Activated naive CD4-positive, alpha-beta T cell treated with anti-CD3 and anti-CD28 coated beads, Interleukin-2, amount 50 U/mL, for 72 hours (primary cell): ENCODE data around the gene FHIT. TPM values are rescaled to one million over a fixed set of nuclear protein-coding genes. Genes with fewer than 3 reads are reported as not detected.
A peak's percentile ranks its signal among the peaks of the same experiment; 100 is the strongest.

Source experiments
- ATAC-seq, 2 donors: fragments of 150-1000 bp; cut with Tn5 transposase; 2 replicates each; pipeline ENCODE4 v1.10.0; 2021; ENCODE audit warnings: mild to moderate bottlenecking in 2 of 2, moderate library complexity in 2 of 2
- DNase-seq, 2 donors: peaks; one replicate each; pipeline ENCODE4 v3.0.0; 2021 to 2022; ENCODE audit warnings: low spot score in 2 of 2
- H3K27ac Mint-ChIP-seq, 2 donors: one replicate each; pipeline ENCODE4 v1.8.0; 2022; ENCODE audit warnings: mild to moderate bottlenecking in 2 of 2, mixed read lengths in 2 of 2
- H3K36me3 Mint-ChIP-seq, 2 donors: one replicate each; pipeline ENCODE4 v1.8.0; 2022; ENCODE audit warnings: mixed read lengths in 2 of 2
- H3K9me3 Mint-ChIP-seq, 2 donors: one replicate each; pipeline ENCODE4 v1.8.0; 2022; ENCODE audit warnings: mixed read lengths in 2 of 2
- total RNA-seq, 2 donors: library from RNA; stranded (reverse); gene quantifications; one replicate each; pipeline ENCODE4 v1.2.3, GENCODE V29; 2022

FHIT gene
- total RNA-seq, 2 donors from 2014 or later, result 21.3 to 37.0 TPM

- ATAC-seq (no peak), DNase-seq (no peak)
- Mint-ChIP-seq H3K27ac (no peak overlapping the region), H3K36me3 (peaks cover 0 to 1% of the 10 kb centered on the region in 2 donors), H3K9me3 (peaks cover 0 to 3% of the 10 kb centered on the region in 2 donors)
Measured at GRCh38 chr3:60636846-60637245, 614.4 kb downstream of the FHIT start.

DNA sequence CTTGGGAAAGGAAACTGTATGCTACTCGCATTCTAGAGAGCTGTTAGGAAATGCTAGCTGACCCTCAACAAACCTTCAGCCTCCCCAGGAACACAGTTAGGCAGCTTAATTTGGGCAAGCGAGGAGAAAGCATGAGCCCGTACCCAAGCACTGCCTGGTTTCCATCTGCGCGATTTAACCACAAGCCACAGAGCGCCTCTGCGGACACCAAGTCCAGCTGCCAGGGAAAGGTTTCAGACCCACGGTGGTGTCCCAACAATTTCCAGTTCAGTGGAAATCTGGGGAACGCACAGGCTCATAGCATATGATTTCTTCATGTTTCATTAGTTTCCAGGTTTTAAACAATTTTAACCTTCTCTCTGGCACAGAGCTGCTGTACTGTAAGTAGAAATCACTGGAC, 617.6 kb downstream of the FHIT start:
- Mint-ChIP-seq H3K9me3 (no peaks in the 10 kb centered on the region), H3K27ac (no peak overlapping the region), H3K36me3 (peaks cover 0 to 10% of the 10 kb centered on the region in 2 donors)
- no peak for ATAC-seq
- DNase-seq, result no peak

DNA sequence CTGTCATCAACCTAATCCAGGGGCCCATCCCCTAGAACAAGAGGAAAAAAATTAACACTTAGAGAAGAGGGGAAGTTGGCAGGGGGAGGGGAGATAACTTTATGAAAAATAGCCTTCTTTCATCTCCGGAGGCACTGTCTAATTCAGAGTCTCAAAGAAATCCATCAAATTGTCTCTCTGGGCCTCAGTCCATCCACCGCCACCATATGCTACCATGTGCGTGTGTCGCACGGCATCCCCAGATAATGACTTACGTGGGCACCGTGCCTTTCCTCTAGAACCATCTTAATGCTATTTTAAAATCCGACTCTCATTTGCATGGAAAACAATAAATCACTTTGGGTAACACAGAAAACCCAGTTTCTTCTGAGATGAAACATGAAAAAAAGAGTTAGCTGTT, 619.7 kb downstream of the FHIT start:
- ATAC-seq (no peak), DNase-seq (no peak)
- Mint-ChIP-seq H3K27ac (no peak overlapping the region), H3K36me3 (peaks cover 0 to 10% of the 10 kb centered on the region in 2 donors), H3K9me3 (no peaks in the 10 kb centered on the region)

GRCh38 chr3:60630953-60631352, 620.3 kb downstream of the FHIT start:
- no peak overlapping the region for H3K27ac Mint-ChIP-seq
- DNase-seq (no peak), ATAC-seq (no peak)
- H3K36me3 Mint-ChIP-seq, result peaks cover 0 to 10% of the 10 kb centered on the region in 2 donors
- H3K9me3 Mint-ChIP-seq, result no peaks in the 10 kb centered on the region

DNA sequence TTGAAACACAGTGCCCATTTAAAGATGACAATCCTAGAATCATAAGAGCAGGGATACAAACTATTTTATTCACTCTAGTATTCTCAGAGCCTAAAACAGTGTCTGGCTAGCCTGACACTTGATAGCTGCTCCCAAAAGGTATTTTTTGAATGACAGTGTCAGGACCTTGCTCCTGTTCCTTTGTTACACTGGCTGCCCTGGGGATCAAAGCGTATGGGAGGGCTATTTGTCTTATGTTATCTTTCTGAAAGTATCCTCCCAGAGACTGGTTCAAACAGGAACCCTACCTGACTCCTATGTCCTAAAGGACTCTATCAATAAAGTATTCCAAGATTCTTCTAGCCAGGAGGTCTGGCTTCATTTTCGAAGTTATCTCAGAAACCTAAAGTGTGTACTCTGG, 621.4 kb downstream of the FHIT start:
- Mint-ChIP-seq H3K36me3 (peaks cover 0 to 10% of the 10 kb centered on the region in 2 donors), H3K27ac (no peak overlapping the region), H3K9me3 (no peaks in the 10 kb centered on the region)
- DNase-seq (no peak), ATAC-seq (no peak)

DNA sequence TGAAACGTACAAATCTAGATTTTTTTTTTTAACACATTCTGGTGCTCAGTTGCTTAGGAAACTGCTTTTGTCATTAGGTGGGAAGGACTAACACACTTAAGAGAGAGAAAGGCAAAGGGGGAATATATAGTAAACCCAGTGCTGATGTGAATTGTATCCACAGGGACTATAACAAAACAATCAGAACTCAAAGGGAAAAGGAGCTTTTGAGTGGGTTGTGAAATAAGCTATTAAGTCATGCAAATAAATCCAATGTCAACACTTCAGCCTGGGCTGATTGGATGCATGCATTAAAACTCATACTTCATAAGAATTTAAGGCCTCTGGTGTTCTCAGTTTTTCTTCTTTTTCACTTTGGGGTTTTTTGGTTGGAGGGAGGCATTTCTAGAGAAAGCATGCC, 628.9 kb downstream of the FHIT start:
- Mint-ChIP-seq H3K27ac (no peak overlapping the region), H3K36me3 (no peaks in the 10 kb centered on the region)
- ATAC-seq, result no peak

DNA sequence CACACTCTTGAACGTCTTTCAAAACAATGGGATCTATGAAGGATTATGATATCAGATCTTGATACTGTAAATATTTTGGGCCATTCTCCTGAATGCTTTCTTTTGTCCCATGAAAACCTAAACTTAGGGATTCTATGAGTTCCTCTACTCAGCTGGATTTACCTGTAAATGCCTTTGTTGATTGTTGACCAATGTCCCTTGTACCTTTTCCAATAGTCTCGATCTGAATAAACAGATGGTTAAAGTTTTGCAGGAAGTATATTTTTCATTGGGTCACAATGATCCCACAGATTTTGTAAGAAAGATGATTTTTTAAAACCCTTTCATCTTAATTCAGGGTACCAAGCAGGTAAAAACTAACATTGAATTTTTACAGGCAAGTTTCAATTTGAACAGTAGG, 634.1 kb downstream of the FHIT start:
- Mint-ChIP-seq H3K27ac (no peak overlapping the region), H3K36me3 (no peaks in the 10 kb centered on the region), H3K9me3 (peaks cover 0 to 6% of the 10 kb centered on the region in 2 donors)
- DNase-seq (no peak), ATAC-seq (no peak)

More for the DNA sequence above, 628.9 kb downstream of the FHIT start:
- H3K9me3 Mint-ChIP-seq, result no peaks in the 10 kb centered on the region
- DNase-seq, result no peak

DNA sequence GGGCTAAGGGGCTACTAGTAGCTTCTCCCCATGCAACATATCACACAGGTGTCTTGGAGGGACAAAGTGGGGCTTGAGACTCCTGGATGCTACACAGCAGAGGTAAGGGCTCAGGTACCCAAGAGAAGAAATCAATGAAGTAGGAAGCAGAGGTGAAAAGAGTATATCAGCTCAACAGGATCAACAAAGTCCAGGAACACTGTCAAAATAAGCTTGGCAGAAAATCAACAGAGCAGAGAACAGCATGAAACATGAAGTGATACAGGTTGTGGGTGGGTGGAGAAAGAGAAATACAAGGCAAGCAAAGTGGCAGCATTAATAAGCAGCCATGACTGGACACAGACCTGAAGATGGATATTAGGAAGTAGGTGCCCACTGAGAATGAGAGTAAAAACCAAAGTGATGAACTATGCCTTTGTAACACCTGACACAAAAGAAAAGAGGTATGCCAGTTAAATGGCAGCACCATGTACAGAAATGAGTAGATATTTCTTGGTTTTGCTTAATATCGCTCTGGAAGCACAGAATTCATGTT, 637.4 kb downstream of the FHIT start:
- H3K27ac Mint-ChIP-seq, result no peak overlapping the region
- ATAC-seq (no peak), DNase-seq (no peak)
- H3K36me3 Mint-ChIP-seq, result no peaks in the 10 kb centered on the region
- peaks cover 0 to 6% of the 10 kb centered on the region in 2 donors for H3K9me3 Mint-ChIP-seq

DNA sequence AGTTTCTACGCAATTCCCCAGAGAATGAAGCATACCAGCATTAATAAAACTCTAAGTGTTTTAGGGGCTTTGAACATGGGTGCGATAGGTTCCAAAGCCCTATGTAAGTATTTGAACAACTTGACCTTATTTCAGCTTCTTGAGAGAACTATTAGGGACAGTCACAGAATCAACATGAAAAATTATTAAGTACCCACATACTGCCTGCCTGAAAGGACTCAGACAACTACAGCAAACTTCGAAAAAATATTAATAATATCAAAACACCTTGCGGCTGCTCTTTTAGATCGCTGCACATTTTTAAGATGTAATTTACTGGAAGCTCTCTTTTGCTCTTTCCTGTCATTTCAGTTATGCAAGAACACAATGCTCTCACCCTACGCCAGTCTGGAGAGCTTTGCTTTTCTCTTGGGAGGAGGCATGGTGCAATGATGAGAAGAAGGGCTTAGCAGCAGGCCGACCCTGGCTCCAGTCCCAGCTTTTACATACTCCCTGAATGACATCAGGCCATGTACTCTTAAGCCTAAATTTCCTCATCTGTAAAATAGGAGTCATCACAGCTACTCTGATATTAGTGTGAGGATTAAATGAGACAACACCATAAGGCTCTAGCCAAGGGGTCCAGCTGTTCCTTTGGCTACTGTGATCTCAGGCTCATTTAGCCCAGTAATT, 640.7 kb downstream of the FHIT start:
- ATAC-seq (no peak), DNase-seq (no peak)
- H3K27ac Mint-ChIP-seq, result no peak overlapping the region
- peaks cover 0 to 6% of the 10 kb centered on the region in 2 donors for H3K9me3 Mint-ChIP-seq
- H3K36me3 Mint-ChIP-seq, result no peaks in the 10 kb centered on the region

DNA sequence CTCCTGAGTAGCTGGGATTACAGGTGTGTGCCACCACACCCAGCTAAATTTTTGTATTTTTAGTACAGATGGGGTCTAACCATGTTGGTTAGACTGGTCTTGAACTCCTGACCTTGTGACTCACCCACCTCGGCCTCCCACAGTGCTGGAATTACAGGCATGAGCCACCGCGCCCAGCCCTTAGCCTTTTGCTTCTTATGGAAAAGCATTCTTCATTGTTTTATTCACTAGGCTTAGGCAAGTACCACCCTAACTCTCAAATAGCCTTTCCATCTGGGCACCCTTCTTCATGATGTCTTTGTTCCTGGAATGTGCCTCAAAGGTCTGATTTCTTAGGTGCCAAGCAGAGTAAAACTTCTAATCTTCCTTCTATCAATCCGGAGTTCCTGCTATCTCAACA, 641.8 kb downstream of the FHIT start:
- Mint-ChIP-seq H3K27ac (no peak overlapping the region), H3K36me3 (no peaks in the 10 kb centered on the region), H3K9me3 (peaks cover 0 to 6% of the 10 kb centered on the region in 2 donors)
- ATAC-seq (no peak), DNase-seq (no peak)

GRCh38 chr3:60603860-60604259, 647.4 kb downstream of the FHIT start:
- Mint-ChIP-seq H3K27ac (peak overlapping the region in 1 of 2 donors; percentile 13), H3K36me3 (no peaks in the 10 kb centered on the region), H3K9me3 (no peaks in the 10 kb centered on the region)
- ATAC-seq (no peak), DNase-seq (no peak)

- peak overlapping the region in 1 of 2 donors; percentile 26 for H3K27ac Mint-ChIP-seq
- no peaks in the 10 kb centered on the region for H3K9me3 Mint-ChIP-seq
- no peaks in the 10 kb centered on the region for H3K36me3 Mint-ChIP-seq
- ATAC-seq (no peak), DNase-seq (no peak)
Measured at GRCh38 chr3:60600848-60601247, 650.4 kb downstream of the FHIT start.

DNA sequence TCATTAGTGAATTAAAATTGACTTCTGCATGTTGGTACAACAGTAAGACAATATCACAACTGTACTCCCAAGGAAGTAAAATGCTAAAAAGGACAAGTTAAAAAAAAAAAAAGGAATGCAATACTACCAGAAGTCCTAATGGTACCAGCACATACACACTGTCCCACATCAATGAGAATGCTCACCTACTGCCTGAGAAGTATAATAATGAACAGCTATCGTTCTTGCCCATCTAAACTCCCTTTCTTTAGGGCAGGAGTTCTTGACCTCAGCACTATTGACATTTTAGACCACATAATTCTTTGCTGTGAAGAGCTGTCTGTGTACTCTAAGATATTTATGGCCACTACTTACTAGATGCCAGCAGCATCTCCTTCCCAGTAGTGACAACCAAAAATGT, 651.7 kb downstream of the FHIT start:
- DNase-seq, result no peak
- no peak for ATAC-seq

DNA sequence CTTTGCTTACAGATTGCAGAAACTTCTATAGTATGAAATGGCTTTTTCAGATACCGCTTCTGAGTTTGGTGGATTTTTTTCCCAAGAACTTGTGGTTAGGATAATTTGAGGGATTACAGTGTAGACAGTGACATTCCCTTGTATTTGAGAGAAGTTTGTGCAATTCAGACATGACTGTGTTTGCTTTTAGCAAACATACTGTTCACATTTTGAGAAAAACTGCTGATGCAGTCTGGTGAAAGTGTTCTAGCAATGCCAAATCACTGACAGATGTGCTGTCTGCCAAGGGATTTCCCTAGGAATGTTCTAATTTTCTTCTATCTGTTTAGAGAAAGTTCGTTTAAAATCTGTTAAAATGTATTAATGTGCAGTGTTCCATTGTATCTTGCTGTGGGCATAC, 652.6 kb downstream of the FHIT start:
- DNase-seq (no peak), ATAC-seq (no peak)
- Mint-ChIP-seq H3K36me3 (no peaks in the 10 kb centered on the region), H3K9me3 (no peaks in the 10 kb centered on the region), H3K27ac (no peak overlapping the region)

More for the DNA sequence above, 651.7 kb downstream of the FHIT start:
- no peak overlapping the region for H3K27ac Mint-ChIP-seq
- no peaks in the 10 kb centered on the region for H3K36me3 Mint-ChIP-seq
- no peaks in the 10 kb centered on the region for H3K9me3 Mint-ChIP-seq

DNA sequence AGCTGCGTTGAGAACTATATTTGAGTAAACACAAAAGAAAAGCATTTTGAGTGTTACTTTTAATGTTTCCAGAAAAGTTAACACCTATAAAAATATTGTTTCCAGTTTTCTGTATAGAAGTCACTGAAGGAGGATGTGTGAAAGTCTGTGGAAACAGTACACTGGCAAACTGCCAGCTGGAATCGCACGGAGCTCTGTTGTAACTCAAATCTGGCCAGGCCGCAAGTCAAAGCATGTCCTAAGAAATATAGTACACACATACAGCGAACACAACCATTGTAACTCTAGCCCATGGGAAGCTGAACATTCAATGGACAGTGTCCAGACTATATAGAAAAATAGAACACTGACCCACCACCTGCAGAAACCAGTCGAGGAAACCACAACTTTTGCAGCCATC, 657.2 kb downstream of the FHIT start:
- H3K36me3 Mint-ChIP-seq, result no peaks in the 10 kb centered on the region
- DNase-seq (no peak), ATAC-seq (no peak)
- H3K9me3 Mint-ChIP-seq, result no peaks in the 10 kb centered on the region
- no peak overlapping the region for H3K27ac Mint-ChIP-seq

DNA sequence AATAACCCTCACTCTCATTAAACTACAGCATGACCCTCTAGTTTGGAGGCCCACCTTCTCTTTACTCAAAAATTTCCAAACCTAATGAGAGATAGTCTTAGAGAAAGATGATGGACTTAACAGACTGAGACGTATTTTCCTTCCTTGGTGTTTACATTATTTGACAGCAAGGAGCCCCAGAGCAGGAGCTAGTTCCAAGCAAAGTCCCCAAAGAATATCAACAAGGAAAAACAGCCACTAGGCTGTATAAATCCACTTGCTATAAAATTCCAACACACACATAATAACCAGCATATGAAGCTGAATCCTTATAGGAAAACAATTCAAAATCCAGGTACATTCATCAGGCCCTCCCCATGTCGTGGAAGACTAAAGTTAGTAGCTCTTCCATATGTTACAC, 660.0 kb downstream of the FHIT start:
- ATAC-seq (no peak), DNase-seq (no peak)
- H3K9me3 Mint-ChIP-seq, result no peaks in the 10 kb centered on the region
- no peak overlapping the region for H3K27ac Mint-ChIP-seq
- no peaks in the 10 kb centered on the region for H3K36me3 Mint-ChIP-seq

GRCh38 chr3:60588806-60589205, 662.4 kb downstream of the FHIT start:
- no peaks in the 10 kb centered on the region for H3K36me3 Mint-ChIP-seq
- ATAC-seq (no peak), DNase-seq (no peak)
- H3K9me3 Mint-ChIP-seq, result no peaks in the 10 kb centered on the region
- H3K27ac Mint-ChIP-seq, result no peak overlapping the region

GRCh38 chr3:60585918-60586317, 665.3 kb downstream of the FHIT start:
- Mint-ChIP-seq H3K36me3 (no peaks in the 10 kb centered on the region), H3K9me3 (no peaks in the 10 kb centered on the region), H3K27ac (no peak overlapping the region)
- ATAC-seq, result no peak
- no peak for DNase-seq
